ENCODE data around the gene FAM200C.

The FAM200C gene

DNA sequence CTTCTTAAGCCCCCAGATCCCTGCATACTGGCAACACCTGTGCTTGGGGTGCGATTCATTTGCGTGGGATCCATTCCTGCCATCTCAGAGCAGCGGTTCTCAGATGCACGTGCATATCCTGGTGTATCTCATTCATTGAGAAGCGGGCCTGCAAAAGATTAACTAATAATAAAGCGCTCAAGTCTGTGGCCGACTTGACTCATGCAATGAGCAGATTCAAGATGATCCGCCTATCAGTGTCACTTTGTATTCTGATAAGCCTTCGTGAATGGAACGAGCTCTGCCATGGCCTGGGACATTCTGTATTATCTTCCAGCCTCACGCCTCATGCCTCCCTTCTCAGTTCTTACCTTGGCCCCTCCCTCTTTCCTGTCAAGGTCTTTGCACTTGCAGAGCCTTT, 51.8 kb downstream of the FAM200C start:
- no peak for DNase-seq (ENCODE audit: extremely low spot score)
- ChIA-PET CTCF (interaction anchor here (1.4 kb wide), 1 partner anchor 326 kb away, joined by 7 read pairs; no protein-coding TSS in a partner anchor), POLR2A (no interaction called here)
- TF ChIP-seq SP1 (IDR thresholded peaks at IDR 0.05) (no peak), BHLHE40 (IDR thresholded peaks at IDR 0.05; ENCODE audit: borderline replicate concordance) (no peak), TARDBP (IDR thresholded peaks at IDR 0.05) (no peak), ZNF384 (IDR thresholded peaks at IDR 0.05) (no peak), ELF4 (IDR thresholded peaks at IDR 0.05) (no peak), NFRKB (IDR thresholded peaks at IDR 0.05) (no peak), CTBP1 (IDR thresholded peaks at IDR 0.05; ENCODE audit: borderline replicate concordance) (no peak), FOXM1 (IDR thresholded peaks at IDR 0.05; ENCODE audit: borderline replicate concordance) (no peak), FOXK2 (IDR thresholded peaks at IDR 0.05) (no peak), LEF1 (IDR thresholded peaks at IDR 0.05; ENCODE audit: borderline replicate concordance) (no peak), HDGF (IDR thresholded peaks at IDR 0.05; ENCODE audit: borderline replicate concordance) (no peak), PKNOX1 (IDR thresholded peaks at IDR 0.05) (no peak), FOXA1 (IDR thresholded peaks at IDR 0.05) (no peak), L3MBTL2 (conservative IDR thresholded peaks at IDR 0.05) (no peak), ARNT (IDR thresholded peaks at IDR 0.05) (no peak), SUZ12 (IDR thresholded peaks at IDR 0.05) (no peak)

DNA sequence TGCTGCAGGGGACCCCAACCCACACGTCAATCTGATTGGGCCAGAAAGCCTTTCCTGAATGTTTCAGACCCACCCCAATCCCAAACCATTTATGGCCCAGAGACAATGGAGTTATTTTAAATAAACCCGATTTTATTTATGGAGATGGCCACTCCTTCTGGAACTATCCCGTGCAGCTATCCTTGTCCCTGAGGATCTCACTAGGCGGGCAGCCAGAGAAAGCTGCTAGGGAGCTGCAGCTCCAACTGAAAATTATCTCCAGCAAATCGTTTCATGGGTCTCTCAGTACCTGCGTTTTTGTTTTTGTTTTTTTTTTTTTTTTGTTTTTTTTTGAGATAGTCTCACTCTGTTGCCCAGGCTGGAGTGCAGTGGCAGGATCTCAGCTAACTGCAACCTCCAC, 52.4 kb downstream of the FAM200C start:
- DNase-seq (ENCODE audit: extremely low spot score) = no peak
- no peak for TF ChIP-seq FOXM1 (IDR thresholded peaks at IDR 0.05; ENCODE audit: borderline replicate concordance)
- CTCF ChIA-PET = interaction anchor here (0.9 to 1.4 kb wide), 2 partner anchors 10 to 325 kb away, joined by 3 to 7 read pairs; no protein-coding TSS in a partner anchor
- POLR2A ChIA-PET = no interaction called here
